ENCODE results near the gene OTOS.

The OTOS gene

GRCh38 chr2:240166761-240167587 is 26.5 kb upstream of the OTOS start:
- DNase-seq: no peak

- DNase-seq: no peak
Observed at GRCh38 chr2:240166191-240166590, 25.7 kb upstream of the OTOS start.

GRCh38 chr2:240165661-240166060 is 25.2 kb upstream of the OTOS start:
- no peak for DNase-seq

GRCh38 chr2:240165034-240165433 is 24.6 kb upstream of the OTOS start:
- DNase-seq: no peak

GRCh38 chr2:240164586-240164985 is 24.1 kb upstream of the OTOS start:
- no peak for DNase-seq

- DNase-seq: no peak
Observed at GRCh38 chr2:240163844-240164574, 23.6 kb upstream of the OTOS start.

GRCh38 chr2:240162939-240163714 is 22.7 kb upstream of the OTOS start:
- DNase-seq: no peak

GRCh38 chr2:240162531-240162930 is 22.1 kb upstream of the OTOS start:
- DNase-seq: no peak

- DNase-seq: no peak
Observed at GRCh38 chr2:240162032-240162431, 21.6 kb upstream of the OTOS start.

- no peak for DNase-seq
Observed at GRCh38 chr2:240161087-240161750, 20.8 kb upstream of the OTOS start.

- no peak for DNase-seq
Observed at GRCh38 chr2:240160291-240161086, 20.0 kb upstream of the OTOS start.

GRCh38 chr2:240159251-240159839 is 18.9 kb upstream of the OTOS start:
- no peak for DNase-seq

- DNase-seq: no peak
Observed at GRCh38 chr2:240157147-240157470, 16.7 kb upstream of the OTOS start.

- DNase-seq: no peak
Observed at GRCh38 chr2:240156435-240157146, 16.1 kb upstream of the OTOS start.

GRCh38 chr2:240155745-240156390 is 15.4 kb upstream of the OTOS start:
- DNase-seq: no peak

GRCh38 chr2:240155048-240155744 is 14.7 kb upstream of the OTOS start:
- DNase-seq: peak; percentile 44

- DNase-seq: no peak
Observed at GRCh38 chr2:240154606-240155005, 14.1 kb upstream of the OTOS start.

GRCh38 chr2:240153418-240153817 is 13.0 kb upstream of the OTOS start:
- DNase-seq: no peak

GRCh38 chr2:240151477-240152031 is 11.1 kb upstream of the OTOS start:
- DNase-seq: no peak
